ENCODE results near the gene CORIN. TPM values are rescaled to one million over a fixed set of nuclear protein-coding genes. Genes with fewer than 3 reads are reported as not detected.

CORIN gene
- total and polyA plus RNA-seq, 2 experiments from 2014 or later: not detected

DNA sequence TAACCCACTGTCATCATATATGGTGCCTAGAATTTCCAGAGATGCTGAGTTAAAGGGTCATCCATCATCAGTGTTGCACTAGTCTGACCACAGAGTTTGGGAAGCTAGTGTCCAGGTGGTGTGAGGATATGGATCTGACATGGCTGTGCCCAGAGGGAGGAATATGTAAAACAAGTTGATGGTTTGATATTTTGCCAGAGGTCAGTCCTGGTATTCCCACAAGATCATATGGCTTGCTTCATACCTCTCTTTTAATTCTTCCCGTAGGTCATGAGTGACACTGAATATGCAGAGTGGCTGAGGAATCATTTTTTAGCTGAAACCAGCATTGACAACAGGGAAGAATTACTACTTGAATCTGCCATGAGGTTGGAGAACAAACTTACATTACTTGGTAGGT, 277.2 kb downstream of the CORIN start:
- H3F3A ChIP-seq (replicated peaks; ENCODE audit: low read depth): no peaks in the 10 kb centered on the region
- Mint-ChIP-seq H3K4me3 (no peak overlapping the region), H3K27me3 (ENCODE audit: insufficient read depth, low read depth, poor library complexity) (peaks cover 4% of the 10 kb centered on the region), H3K9me3 (no peaks in the 10 kb centered on the region), H3K36me3 (ENCODE audit: low read depth) (no peaks in the 10 kb centered on the region), H3K27ac (no peak overlapping the region), H3K4me1 (peaks cover 4% of the 10 kb centered on the region; the same call in 2 of the 3 replicates)
- no peak overlapping the region for H3K4me3 ChIP-seq
- no peak for TF ChIP-seq JUNB (IDR thresholded peaks at IDR 0.05; ENCODE audit: unreplicated experiment)
- no peak for TF ChIP-seq ZNF331 (CRISPR knock-in tag; IDR thresholded peaks at IDR 0.05; ENCODE audit: low read depth)
- no peak for TF ChIP-seq EZH2 (IDR thresholded peaks at IDR 0.05; ENCODE audit: low read depth, unreplicated experiment)
- TF ChIP-seq POLR2AphosphoS5 (IDR thresholded peaks at IDR 0.05; ENCODE audit: low read depth): no peak
- TF ChIP-seq, protein P1, sequence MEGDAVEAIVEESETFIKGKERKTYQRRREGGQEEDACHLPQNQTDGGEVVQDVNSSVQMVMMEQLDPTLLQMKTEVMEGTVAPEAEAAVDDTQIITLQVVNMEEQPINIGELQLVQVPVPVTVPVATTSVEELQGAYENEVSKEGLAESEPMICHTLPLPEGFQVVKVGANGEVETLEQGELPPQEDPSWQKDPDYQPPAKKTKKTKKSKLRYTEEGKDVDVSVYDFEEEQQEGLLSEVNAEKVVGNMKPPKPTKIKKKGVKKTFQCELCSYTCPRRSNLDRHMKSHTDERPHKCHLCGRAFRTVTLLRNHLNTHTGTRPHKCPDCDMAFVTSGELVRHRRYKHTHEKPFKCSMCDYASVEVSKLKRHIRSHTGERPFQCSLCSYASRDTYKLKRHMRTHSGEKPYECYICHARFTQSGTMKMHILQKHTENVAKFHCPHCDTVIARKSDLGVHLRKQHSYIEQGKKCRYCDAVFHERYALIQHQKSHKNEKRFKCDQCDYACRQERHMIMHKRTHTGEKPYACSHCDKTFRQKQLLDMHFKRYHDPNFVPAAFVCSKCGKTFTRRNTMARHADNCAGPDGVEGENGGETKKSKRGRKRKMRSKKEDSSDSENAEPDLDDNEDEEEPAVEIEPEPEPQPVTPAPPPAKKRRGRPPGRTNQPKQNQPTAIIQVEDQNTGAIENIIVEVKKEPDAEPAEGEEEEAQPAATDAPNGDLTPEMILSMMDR (conservative IDR thresholded peaks at IDR 0.05; ENCODE audit: low read depth in 2 of 2): no peak
- TF ChIP-seq, protein P2, sequence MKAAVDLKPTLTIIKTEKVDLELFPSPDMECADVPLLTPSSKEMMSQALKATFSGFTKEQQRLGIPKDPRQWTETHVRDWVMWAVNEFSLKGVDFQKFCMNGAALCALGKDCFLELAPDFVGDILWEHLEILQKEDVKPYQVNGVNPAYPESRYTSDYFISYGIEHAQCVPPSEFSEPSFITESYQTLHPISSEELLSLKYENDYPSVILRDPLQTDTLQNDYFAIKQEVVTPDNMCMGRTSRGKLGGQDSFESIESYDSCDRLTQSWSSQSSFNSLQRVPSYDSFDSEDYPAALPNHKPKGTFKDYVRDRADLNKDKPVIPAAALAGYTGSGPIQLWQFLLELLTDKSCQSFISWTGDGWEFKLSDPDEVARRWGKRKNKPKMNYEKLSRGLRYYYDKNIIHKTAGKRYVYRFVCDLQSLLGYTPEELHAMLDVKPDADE (IDR thresholded peaks at IDR 0.05): no peak
- TF ChIP-seq, protein P3, sequence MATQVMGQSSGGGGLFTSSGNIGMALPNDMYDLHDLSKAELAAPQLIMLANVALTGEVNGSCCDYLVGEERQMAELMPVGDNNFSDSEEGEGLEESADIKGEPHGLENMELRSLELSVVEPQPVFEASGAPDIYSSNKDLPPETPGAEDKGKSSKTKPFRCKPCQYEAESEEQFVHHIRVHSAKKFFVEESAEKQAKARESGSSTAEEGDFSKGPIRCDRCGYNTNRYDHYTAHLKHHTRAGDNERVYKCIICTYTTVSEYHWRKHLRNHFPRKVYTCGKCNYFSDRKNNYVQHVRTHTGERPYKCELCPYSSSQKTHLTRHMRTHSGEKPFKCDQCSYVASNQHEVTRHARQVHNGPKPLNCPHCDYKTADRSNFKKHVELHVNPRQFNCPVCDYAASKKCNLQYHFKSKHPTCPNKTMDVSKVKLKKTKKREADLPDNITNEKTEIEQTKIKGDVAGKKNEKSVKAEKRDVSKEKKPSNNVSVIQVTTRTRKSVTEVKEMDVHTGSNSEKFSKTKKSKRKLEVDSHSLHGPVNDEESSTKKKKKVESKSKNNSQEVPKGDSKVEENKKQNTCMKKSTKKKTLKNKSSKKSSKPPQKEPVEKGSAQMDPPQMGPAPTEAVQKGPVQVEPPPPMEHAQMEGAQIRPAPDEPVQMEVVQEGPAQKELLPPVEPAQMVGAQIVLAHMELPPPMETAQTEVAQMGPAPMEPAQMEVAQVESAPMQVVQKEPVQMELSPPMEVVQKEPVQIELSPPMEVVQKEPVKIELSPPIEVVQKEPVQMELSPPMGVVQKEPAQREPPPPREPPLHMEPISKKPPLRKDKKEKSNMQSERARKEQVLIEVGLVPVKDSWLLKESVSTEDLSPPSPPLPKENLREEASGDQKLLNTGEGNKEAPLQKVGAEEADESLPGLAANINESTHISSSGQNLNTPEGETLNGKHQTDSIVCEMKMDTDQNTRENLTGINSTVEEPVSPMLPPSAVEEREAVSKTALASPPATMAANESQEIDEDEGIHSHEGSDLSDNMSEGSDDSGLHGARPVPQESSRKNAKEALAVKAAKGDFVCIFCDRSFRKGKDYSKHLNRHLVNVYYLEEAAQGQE (IDR thresholded peaks at IDR 0.05; ENCODE audit: unreplicated experiment): no peak
- no peak for TF ChIP-seq NANOG (IDR thresholded peaks at IDR 0.05; ENCODE audit: borderline replicate concordance)
- TF ChIP-seq, protein P4, sequence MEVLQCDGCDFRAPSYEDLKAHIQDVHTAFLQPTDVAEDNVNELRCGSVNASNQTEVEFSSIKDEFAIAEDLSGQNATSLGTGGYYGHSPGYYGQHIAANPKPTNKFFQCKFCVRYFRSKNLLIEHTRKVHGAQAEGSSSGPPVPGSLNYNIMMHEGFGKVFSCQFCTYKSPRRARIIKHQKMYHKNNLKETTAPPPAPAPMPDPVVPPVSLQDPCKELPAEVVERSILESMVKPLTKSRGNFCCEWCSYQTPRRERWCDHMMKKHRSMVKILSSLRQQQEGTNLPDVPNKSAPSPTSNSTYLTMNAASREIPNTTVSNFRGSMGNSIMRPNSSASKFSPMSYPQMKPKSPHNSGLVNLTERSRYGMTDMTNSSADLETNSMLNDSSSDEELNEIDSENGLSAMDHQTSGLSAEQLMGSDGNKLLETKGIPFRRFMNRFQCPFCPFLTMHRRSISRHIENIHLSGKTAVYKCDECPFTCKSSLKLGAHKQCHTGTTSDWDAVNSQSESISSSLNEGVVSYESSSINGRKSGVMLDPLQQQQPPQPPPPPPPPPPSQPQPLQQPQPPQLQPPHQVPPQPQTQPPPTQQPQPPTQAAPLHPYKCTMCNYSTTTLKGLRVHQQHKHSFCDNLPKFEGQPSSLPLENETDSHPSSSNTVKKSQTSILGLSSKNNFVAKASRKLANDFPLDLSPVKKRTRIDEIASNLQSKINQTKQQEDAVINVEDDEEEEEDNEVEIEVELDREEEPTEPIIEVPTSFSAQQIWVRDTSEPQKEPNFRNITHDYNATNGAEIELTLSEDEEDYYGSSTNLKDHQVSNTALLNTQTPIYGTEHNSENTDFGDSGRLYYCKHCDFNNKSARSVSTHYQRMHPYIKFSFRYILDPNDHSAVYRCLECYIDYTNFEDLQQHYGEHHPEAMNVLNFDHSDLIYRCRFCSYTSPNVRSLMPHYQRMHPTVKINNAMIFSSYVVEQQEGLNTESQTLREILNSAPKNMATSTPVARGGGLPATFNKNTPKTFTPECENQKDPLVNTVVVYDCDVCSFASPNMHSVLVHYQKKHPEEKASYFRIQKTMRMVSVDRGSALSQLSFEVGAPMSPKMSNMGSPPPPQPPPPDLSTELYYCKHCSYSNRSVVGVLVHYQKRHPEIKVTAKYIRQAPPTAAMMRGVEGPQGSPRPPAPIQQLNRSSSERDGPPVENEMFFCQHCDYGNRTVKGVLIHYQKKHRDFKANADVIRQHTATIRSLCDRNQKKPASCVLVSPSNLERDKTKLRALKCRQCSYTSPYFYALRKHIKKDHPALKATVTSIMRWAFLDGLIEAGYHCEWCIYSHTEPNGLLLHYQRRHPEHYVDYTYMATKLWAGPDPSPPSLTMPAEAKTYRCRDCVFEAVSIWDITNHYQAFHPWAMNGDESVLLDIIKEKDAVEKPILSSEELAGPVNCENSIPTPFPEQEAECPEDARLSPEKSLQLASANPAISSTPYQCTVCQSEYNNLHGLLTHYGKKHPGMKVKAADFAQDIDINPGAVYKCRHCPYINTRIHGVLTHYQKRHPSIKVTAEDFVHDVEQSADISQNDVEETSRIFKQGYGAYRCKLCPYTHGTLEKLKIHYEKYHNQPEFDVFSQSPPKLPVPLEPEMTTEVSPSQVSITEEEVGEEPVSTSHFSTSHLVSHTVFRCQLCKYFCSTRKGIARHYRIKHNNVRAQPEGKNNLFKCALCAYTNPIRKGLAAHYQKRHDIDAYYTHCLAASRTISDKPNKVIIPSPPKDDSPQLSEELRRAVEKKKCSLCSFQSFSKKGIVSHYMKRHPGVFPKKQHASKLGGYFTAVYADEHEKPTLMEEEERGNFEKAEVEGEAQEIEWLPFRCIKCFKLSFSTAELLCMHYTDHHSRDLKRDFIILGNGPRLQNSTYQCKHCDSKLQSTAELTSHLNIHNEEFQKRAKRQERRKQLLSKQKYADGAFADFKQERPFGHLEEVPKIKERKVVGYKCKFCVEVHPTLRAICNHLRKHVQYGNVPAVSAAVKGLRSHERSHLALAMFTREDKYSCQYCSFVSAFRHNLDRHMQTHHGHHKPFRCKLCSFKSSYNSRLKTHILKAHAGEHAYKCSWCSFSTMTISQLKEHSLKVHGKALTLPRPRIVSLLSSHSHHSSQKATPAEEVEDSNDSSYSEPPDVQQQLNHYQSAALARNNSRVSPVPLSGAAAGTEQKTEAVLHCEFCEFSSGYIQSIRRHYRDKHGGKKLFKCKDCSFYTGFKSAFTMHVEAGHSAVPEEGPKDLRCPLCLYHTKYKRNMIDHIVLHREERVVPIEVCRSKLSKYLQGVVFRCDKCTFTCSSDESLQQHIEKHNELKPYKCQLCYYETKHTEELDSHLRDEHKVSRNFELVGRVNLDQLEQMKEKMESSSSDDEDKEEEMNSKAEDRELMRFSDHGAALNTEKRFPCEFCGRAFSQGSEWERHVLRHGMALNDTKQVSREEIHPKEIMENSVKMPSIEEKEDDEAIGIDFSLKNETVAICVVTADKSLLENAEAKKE (CRISPR knock-in tag; IDR thresholded peaks at IDR 0.05): no peak
- no peak for TF ChIP-seq STAT1 (IDR thresholded peaks at IDR 0.05; ENCODE audit: unreplicated experiment)
- no peak for TF ChIP-seq ZNF114 (CRISPR knock-in tag; IDR thresholded peaks at IDR 0.05)
- no peak for TF ChIP-seq EZH2phosphoT487 (IDR thresholded peaks at IDR 0.05; ENCODE audit: unreplicated experiment)
- TF ChIP-seq CREB1 (CRISPR knock-in tag; IDR thresholded peaks at IDR 0.05; ENCODE audit: low read depth): no peak
- H3K4me2 ChIP-seq: no peak overlapping the region
- H3K79me2 ChIP-seq (replicated peaks; ENCODE audit: insufficient read depth): no peaks in the 10 kb centered on the region
- H2AFZ ChIP-seq: no peak overlapping the region
- no peaks in the 10 kb centered on the region for H3K9me2 ChIP-seq (ENCODE audit: insufficient read depth)
- no peaks in the 10 kb centered on the region for H3K4me1 ChIP-seq (ENCODE audit: insufficient read depth)
- H3K27ac ChIP-seq (ENCODE audit: low read depth): no peak overlapping the region
- no peak for DNase-seq (ENCODE audit: low spot score)
- H3K27me3 ChIP-seq (ENCODE audit: insufficient read depth): no peaks in the 10 kb centered on the region
- H3K36me3 ChIP-seq (ENCODE audit: insufficient read depth): no peaks in the 10 kb centered on the region
- H4K20me1 ChIP-seq (replicated peaks; ENCODE audit: insufficient read depth): no peaks in the 10 kb centered on the region
- no peak for ATAC-seq

Measured in GM23338 (cell line).